ENCODE results near the gene IFI44L.

DNA sequence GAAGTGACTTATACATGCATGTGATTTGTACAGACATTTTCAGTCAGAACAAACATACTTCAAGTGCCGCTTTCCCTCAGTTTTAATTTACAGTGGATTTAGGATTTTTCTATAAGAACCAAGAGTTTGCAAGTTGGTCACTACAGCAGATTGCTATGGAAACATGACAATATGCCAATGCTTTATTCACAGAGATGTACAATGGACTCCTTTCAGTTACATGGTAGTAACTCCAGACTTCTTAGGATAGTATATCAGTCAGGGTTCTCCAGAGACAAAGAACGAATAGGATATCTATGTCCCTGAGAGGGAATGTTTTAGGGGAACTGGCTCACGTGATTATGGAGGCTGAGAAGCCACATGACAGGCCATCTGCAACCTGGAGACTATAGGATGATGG, 56.7 kb downstream of the IFI44L start:
- TF ChIP-seq, protein P1, sequence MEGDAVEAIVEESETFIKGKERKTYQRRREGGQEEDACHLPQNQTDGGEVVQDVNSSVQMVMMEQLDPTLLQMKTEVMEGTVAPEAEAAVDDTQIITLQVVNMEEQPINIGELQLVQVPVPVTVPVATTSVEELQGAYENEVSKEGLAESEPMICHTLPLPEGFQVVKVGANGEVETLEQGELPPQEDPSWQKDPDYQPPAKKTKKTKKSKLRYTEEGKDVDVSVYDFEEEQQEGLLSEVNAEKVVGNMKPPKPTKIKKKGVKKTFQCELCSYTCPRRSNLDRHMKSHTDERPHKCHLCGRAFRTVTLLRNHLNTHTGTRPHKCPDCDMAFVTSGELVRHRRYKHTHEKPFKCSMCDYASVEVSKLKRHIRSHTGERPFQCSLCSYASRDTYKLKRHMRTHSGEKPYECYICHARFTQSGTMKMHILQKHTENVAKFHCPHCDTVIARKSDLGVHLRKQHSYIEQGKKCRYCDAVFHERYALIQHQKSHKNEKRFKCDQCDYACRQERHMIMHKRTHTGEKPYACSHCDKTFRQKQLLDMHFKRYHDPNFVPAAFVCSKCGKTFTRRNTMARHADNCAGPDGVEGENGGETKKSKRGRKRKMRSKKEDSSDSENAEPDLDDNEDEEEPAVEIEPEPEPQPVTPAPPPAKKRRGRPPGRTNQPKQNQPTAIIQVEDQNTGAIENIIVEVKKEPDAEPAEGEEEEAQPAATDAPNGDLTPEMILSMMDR (IDR thresholded peaks at IDR 0.05; ENCODE audit: low read depth, low read length), result no peak
- TF ChIP-seq EZH2phosphoT487 (IDR thresholded peaks at IDR 0.05; ENCODE audit: low read depth), result no peak

Data from OCI-LY3 (cell line).